Naive B cell (primary cell): ENCODE results near the gene ZNF771. TPM values are rescaled to one million over a fixed set of nuclear protein-coding genes. Genes with fewer than 3 reads are reported as not detected.

ENCODE experiments used
- ATAC-seq, 2 donors: fragments of 150-1000 bp; cut with Tn5 transposase; 2 replicates each; pipeline ENCODE4 v1.10.0; 2021; ENCODE audit warnings: low read depth in 2 of 2, mild to moderate bottlenecking in 2 of 2, moderate library complexity in 2 of 2
- DNase-seq: peaks from one replicate; pipeline ENCODE4 v3.0.0; 2022
- H3K27ac Mint-ChIP-seq, 6 donors: one replicate each; pipeline ENCODE4 v1.8.0; 2020 to 2022; ENCODE audit warnings: mild to moderate bottlenecking in 6 of 6, mixed read lengths in 6 of 6, moderate library complexity in 5 of 6, inconsistent platforms in 2 of 6
- H3K27me3 Mint-ChIP-seq, 3 donors: one replicate each; pipeline ENCODE4 v1.8.0; 2021 to 2022; ENCODE audit warnings: mixed read lengths in 3 of 3, mild to moderate bottlenecking in 1 of 3
- H3K36me3 Mint-ChIP-seq, 2 donors: one replicate each; pipeline ENCODE4 v1.8.0; 2020 to 2022; ENCODE audit warnings: mixed read lengths in 2 of 2, inconsistent platforms in 1 of 2, mild to moderate bottlenecking in 1 of 2
- H3K4me1 Mint-ChIP-seq, 3 donors: one replicate each; pipeline ENCODE4 v1.8.0; 2020 to 2022; ENCODE audit warnings: mixed read lengths in 3 of 3, inconsistent platforms in 1 of 3, mild to moderate bottlenecking in 1 of 3, moderate library complexity in 1 of 3
- H3K4me3 Mint-ChIP-seq, 8 donors: one replicate each; pipeline ENCODE4 v1.8.0; 2020 to 2022; ENCODE audit warnings: mild to moderate bottlenecking in 8 of 8, mixed read lengths in 8 of 8, moderate library complexity in 8 of 8, inconsistent platforms in 2 of 8
- H3K9me3 Mint-ChIP-seq, 7 donors: one replicate each; pipeline ENCODE4 v1.8.0; 2020 to 2022; ENCODE audit warnings: mixed read lengths in 7 of 7, mild to moderate bottlenecking in 5 of 7, inconsistent platforms in 2 of 7, moderate library complexity in 1 of 7
- polyA plus RNA-seq, 6 donors: library from polyadenylated mRNA; unstranded; fragments of 300-500 nt; fragmentation: Illumina TruSeq; gene quantifications; one replicate each; pipeline ENCODE4 v1.2.3, GENCODE V29; 2021; ENCODE audit warnings: low read depth in 6 of 6

The ZNF771 gene
- polyA plus RNA-seq, 6 donors from 2014 or later: 1.7 to 5.0 (median 2.3) TPM; not detected in 1

DNA sequence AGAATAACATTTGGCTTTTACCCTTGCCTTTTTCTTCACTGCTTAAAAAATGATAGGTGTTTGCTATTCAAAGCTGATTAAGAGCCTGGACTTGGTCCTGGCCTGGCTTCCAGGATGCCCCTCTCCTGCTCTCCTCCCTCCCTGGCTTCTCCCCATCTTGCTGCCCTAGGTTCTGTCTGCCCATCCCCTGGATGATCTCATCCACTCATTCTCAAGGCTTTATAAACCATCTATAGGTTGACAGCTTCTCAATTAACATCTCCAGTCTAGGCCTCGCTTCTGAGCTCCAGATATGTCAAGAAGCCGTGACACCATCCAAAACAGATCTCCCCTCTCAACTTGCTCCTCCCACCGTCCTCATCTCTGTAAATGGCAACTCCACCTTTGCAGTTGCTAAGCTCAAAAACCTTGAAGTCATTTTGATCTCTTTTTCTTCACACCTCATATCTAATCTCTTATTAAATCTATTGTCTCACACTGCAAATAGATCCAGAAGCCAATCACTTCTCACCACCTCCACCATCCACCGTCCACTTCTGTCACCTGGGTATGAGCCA lies 8.7 kb downstream of the ZNF771 start:
- Mint-ChIP-seq H3K4me3 (peak overlapping the region in 4 of 8 donors; percentile 11 to 79 (median 62)), H3K27me3 (no peaks in the 10 kb centered on the region), H3K27ac (peak overlapping the region in 1 of 6 donors; percentile 54), H3K4me1 (peaks cover 4 to 26% (median 16%) of the 10 kb centered on the region in 3 donors), H3K9me3 (no peaks in the 10 kb centered on the region), H3K36me3 (peaks cover 0 to 17% of the 10 kb centered on the region in 2 donors)
- DNase-seq: no peak
- ATAC-seq: no peak

GRCh38 chr16:30416624-30417528 lies 9.5 kb downstream of the ZNF771 start:
- H3K27me3 Mint-ChIP-seq: no peaks in the 10 kb centered on the region
- no peaks in the 10 kb centered on the region for H3K9me3 Mint-ChIP-seq
- no peak for DNase-seq

GRCh38 chr16:30417529-30418349 lies 10.3 kb downstream of the ZNF771 start:
- no peaks in the 10 kb centered on the region for H3K9me3 Mint-ChIP-seq
- H3K27me3 Mint-ChIP-seq: no peaks in the 10 kb centered on the region
- H3K4me1 Mint-ChIP-seq: peaks cover 4 to 26% (median 16%) of the 10 kb centered on the region in 3 donors

More at GRCh38 chr16:30416624-30417528, 9.5 kb downstream of the ZNF771 start:
- H3K27ac Mint-ChIP-seq: peak overlapping the region in 3 of 6 donors; percentile 13 to 78 (median 75)
- peaks cover 4 to 26% (median 16%) of the 10 kb centered on the region in 3 donors for H3K4me1 Mint-ChIP-seq
- ATAC-seq: no peak
- peak overlapping the region; percentile 33 to 86 (median 70) for H3K4me3 Mint-ChIP-seq
- peaks cover 0 to 19% of the 10 kb centered on the region in 2 donors for H3K36me3 Mint-ChIP-seq

DNA sequence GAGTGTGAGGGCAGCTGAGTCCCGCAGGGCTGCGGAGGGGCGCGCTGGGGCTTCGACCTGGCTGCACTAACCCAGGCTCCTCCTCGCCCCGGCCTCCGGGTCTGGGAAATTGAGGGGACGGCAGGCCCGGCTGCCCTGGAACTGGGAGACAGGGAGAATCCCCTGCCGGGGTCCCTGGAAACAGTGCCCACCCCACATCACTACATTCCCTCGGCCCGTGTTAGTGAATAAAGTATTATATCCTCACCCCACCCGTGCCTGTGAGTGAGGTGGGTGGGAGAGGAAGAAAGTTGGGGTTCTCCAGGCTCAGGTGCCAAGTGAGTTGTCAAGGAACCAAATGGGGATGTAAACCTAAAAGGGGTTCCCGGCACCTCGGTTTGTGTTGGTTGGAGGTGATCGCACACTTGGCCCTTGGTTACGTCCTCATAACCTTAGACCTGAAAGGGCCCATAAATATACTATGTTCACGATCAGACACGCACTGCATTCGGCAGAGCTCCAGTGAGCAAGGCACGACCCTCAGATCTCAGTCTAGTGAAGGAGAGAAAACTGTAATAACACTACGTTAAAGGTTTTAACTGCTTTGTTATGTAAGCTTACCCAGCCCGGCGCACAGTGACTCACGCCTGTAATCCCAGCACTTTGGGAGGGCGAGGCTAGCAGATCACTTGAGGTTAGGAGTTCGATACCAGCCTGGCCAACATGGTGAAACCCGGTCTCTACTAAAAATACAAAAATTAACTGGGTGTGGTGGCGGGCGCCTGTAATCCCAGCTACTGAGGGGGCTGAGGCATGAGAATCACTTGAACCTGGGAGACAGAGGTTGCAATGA lies 11.2 kb downstream of the ZNF771 start:
- Mint-ChIP-seq H3K27ac (peak overlapping the region in 5 of 6 donors; percentile 20 to 88 (median 75)), H3K27me3 (no peaks in the 10 kb centered on the region), H3K4me1 (peaks cover 4 to 26% (median 16%) of the 10 kb centered on the region in 3 donors), H3K9me3 (no peaks in the 10 kb centered on the region), H3K36me3 (peaks cover 0 to 14% of the 10 kb centered on the region in 2 donors), H3K4me3 (peak overlapping the region; percentile 52 to 77 (median 73))
- ATAC-seq (no peak), DNase-seq (no peak)

More at GRCh38 chr16:30417529-30418349, 10.3 kb downstream of the ZNF771 start:
- ATAC-seq (peak; percentile 88 to 90), DNase-seq (peak; percentile 83)
- peak overlapping the region in 2 of 6 donors; percentile 20 to 88 for H3K27ac Mint-ChIP-seq
- peak overlapping the region; percentile 30 to 84 (median 74) for H3K4me3 Mint-ChIP-seq
- H3K36me3 Mint-ChIP-seq: peaks cover 0 to 14% of the 10 kb centered on the region in 2 donors

- ATAC-seq: no peak
- peak overlapping the region in 3 of 6 donors; percentile 23 to 51 (median 26) for H3K27ac Mint-ChIP-seq
- no peaks in the 10 kb centered on the region for H3K27me3 Mint-ChIP-seq
- H3K4me3 Mint-ChIP-seq: peak overlapping the region in 1 of 8 donors; percentile 61
- H3K4me1 Mint-ChIP-seq: peaks cover 8 to 24% (median 21%) of the 10 kb centered on the region in 3 donors
- no peaks in the 10 kb centered on the region for H3K9me3 Mint-ChIP-seq
- no peak for DNase-seq
- H3K36me3 Mint-ChIP-seq: peaks cover 0 to 14% of the 10 kb centered on the region in 2 donors
Observed at GRCh38 chr16:30421010-30421409, 13.6 kb downstream of the ZNF771 start.

DNA sequence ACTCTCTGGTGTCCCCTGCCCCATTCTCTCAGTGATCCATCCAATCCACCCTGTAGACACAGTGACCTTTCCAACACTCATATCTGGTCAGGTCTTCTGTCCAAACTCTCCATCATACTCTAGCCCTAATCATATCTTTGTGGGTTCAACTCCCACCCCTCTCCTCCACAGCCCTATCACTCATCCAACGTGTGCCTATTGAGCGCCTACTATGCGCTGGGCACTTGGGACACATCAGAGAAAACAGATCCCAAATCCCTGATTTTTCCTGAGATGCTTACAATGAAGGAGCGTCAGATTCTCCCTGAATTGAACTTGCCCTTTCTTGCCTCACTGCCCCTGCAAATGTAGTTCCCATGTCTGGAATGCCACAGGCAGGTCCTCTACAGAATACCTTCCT lies 20.6 kb downstream of the ZNF771 start:
- DNase-seq (no peak), ATAC-seq (no peak)
- H3K36me3 Mint-ChIP-seq: peaks cover 5 to 8% of the 10 kb centered on the region in 2 donors
- H3K4me3 Mint-ChIP-seq: peak overlapping the region in 5 of 8 donors; percentile 0 to 78 (median 58)
- H3K4me1 Mint-ChIP-seq: peaks cover 5 to 15% (median 9%) of the 10 kb centered on the region in 3 donors
- peak overlapping the region in 3 of 6 donors; percentile 67 to 92 (median 67) for H3K27ac Mint-ChIP-seq
- no peaks in the 10 kb centered on the region for H3K9me3 Mint-ChIP-seq
- H3K27me3 Mint-ChIP-seq: no peaks in the 10 kb centered on the region

GRCh38 chr16:30429418-30429677 lies 21.9 kb downstream of the ZNF771 start:
- ATAC-seq (no peak), DNase-seq (no peak)
- no peaks in the 10 kb centered on the region for H3K27me3 Mint-ChIP-seq
- peak overlapping the region in 1 of 6 donors; percentile 14 for H3K27ac Mint-ChIP-seq
- no peaks in the 10 kb centered on the region for H3K9me3 Mint-ChIP-seq
- peaks cover 5 to 15% (median 9%) of the 10 kb centered on the region in 3 donors for H3K4me1 Mint-ChIP-seq
- no peak overlapping the region for H3K4me3 Mint-ChIP-seq
- H3K36me3 Mint-ChIP-seq: peaks cover 5 to 8% of the 10 kb centered on the region in 2 donors

DNA sequence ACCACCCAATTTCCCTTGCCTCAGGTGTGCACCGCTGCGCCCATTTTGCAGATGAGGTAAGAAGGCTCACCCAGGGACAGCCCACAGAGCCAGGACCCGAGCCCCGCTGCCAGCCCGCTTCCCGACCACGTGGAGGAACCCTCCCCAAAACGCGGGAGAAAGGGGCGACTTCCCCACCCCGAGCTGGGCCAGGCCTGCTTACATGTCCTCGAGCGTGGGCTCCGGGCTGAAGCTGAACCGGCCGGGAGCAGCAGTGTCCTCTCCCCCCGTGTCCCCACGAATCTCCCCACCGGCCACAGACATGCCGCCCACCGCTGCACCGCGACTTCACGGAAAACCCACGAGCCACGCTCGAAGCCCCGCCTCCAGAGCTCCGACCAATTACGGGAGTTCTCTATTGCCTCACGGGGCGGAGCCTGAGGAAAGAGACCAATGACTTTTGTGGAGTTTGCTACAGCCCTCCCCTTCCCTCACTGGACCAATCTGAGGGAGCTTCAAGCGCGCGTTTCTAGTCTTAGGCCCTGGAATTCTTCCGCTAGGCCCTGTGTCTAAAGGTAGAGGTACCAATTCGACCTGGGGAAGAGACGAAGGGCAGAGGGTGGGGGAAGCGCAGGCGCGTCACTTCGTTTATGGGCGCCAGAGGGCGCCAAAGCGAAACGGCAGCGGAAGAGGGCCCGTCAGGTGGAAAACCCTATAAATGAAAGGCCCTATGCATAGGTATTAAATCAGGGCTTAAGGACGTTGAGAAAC lies 22.4 kb downstream of the ZNF771 start, which contains the start of gene DCTPP1:
DCTPP1 (minus strand) TSS at position 353 of the 750 bp plus-strand sequence; CDS start at position 303, 50 bp downstream.
- H3K4me3 Mint-ChIP-seq: no peak within 1 kb of the TSS
- peak within 1 kb of the TSS in 1 of 6 donors; percentile 14 for H3K27ac Mint-ChIP-seq
- H3K36me3 Mint-ChIP-seq: peaks cover 5 to 8% of the 10 kb centered on the region in 2 donors
- no peaks in the 10 kb centered on the region for H3K27me3 Mint-ChIP-seq
- ATAC-seq (peak; percentile 95 to 97), DNase-seq (peak; percentile 96)
- peaks cover 9 to 15% (median 9%) of the 10 kb centered on the region in 3 donors for H3K4me1 Mint-ChIP-seq
- no peaks in the 10 kb centered on the region for H3K9me3 Mint-ChIP-seq

GRCh38 chr16:30430428-30430970 lies 23.1 kb downstream of the ZNF771 start:
- no peak overlapping the region for H3K27ac Mint-ChIP-seq
- H3K4me1 Mint-ChIP-seq: peaks cover 9 to 15% (median 11%) of the 10 kb centered on the region in 3 donors
- peaks cover 5 to 8% of the 10 kb centered on the region in 2 donors for H3K36me3 Mint-ChIP-seq
- no peaks in the 10 kb centered on the region for H3K27me3 Mint-ChIP-seq
- ATAC-seq: peak; percentile 5 to 10
- H3K4me3 Mint-ChIP-seq: no peak overlapping the region
- no peak for DNase-seq
- no peaks in the 10 kb centered on the region for H3K9me3 Mint-ChIP-seq

- no peak for DNase-seq
- no peaks in the 10 kb centered on the region for H3K27me3 Mint-ChIP-seq
- H3K27ac Mint-ChIP-seq: no peak overlapping the region
- H3K36me3 Mint-ChIP-seq: no peaks in the 10 kb centered on the region
- H3K9me3 Mint-ChIP-seq: no peaks in the 10 kb centered on the region
- H3K4me3 Mint-ChIP-seq: no peak overlapping the region
- H3K4me1 Mint-ChIP-seq: peaks cover under 1 to 20% (median 15%) of the 10 kb centered on the region in 3 donors
- ATAC-seq: no peak
Observed at GRCh38 chr16:30434852-30435251, 27.4 kb downstream of the ZNF771 start.

DNA sequence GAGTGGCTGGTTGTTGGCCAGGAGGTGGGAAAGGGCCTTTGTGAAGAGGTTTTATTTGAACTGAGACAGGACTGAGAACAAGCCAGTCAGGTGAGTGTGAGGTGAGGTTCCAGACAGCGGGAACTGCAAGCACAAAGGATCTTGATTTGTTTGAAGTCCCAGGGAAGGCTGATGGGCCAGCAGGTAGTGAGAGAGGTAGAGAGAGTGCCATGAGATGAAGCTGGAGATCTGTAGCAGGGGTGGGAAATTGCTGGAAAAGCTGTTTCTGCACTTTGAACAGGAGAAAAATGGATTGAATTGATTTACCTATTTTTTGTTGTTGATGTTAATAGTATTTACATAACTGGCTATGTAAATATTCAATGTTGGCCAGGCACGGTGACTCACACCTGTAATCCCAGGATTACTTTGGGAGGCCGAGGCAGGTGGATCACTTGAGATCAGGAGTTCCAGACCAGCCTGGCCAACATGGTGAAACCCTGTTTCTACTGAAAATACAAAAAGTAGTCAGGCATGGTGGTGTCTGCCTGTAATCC lies 30.2 kb downstream of the ZNF771 start:
- Mint-ChIP-seq H3K4me1 (peaks cover 7 to 34% (median 24%) of the 10 kb centered on the region in 3 donors), H3K27ac (peak overlapping the region in 1 of 6 donors; percentile 69), H3K4me3 (no peak overlapping the region), H3K9me3 (no peaks in the 10 kb centered on the region), H3K27me3 (no peaks in the 10 kb centered on the region), H3K36me3 (no peaks in the 10 kb centered on the region)
- DNase-seq (no peak), ATAC-seq (no peak)
